Mucosa of descending colon (tissue), 3 donors: ENCODE results near the gene MROH9. TPM values are rescaled to one million over a fixed set of nuclear protein-coding genes. Genes with fewer than 3 reads are reported as not detected.

Experiments used
- ATAC-seq: fragments of 200-7000 bp; cut with Tn5 transposase; one replicate; pipeline ENCODE4 v1.9.1; 2020; ENCODE audit warnings: mild to moderate bottlenecking, moderate library complexity
- DNase-seq, 3 donors: peaks; one replicate each; pipeline ENCODE4 v3.0.0-alpha.2; 2020
- H3K36me3 ChIP-seq: fragments of 200-600 bp; one replicate; pipeline ENCODE4 v1.8.0; 2021; ENCODE audit warnings: low read depth, mild to moderate bottlenecking
- H3K4me1 ChIP-seq: fragments of 200-600 bp; one replicate; pipeline ENCODE4 v1.8.0; 2021; ENCODE audit warnings: low read depth, mild to moderate bottlenecking
- H3K4me3 ChIP-seq: fragments of 200-600 bp; one replicate; pipeline ENCODE4 v1.8.0; 2021; ENCODE audit warnings: mild to moderate bottlenecking
- H3K9me3 ChIP-seq: fragments of 200-600 bp; one replicate; pipeline ENCODE4 v1.8.0; 2021; ENCODE audit warnings: mild to moderate bottlenecking
- CTCF ChIP-seq: fragments of 200-600 bp; IDR thresholded peaks from one replicate; pipeline ENCODE4 v1.8.0; 2022; ENCODE audit warnings: antibody characterized with exemption, mild to moderate bottlenecking
- intact Hi-C, 2 donors: fragments of 100-400 bp; cut with DNase I in 1 of 2; cut with micrococcal nuclease in 1 of 2; formaldehyde crosslinking; loops; one replicate each; pipeline versions ENCODE4 v1.11.0 to v1.11.1; 2022; cut with DNase I, micrococcal nuclease
- total RNA-seq, 3 donors: library from RNA; stranded (reverse); fragmentation: NEBNext Ultra II Directional in 2 of 3; extraction: Animal tissue kit (Norgen Biotek cat#: 25700) in 2 of 3; gene quantifications; one replicate each; pipeline versions ENCODE4 v1.2.1 to v1.2.4, GENCODE V29; 2021 to 2023
- donor health status: DM: no; HTN: no; CAD: no; lungs with moderate emphysema.
- donor health status: DM: no; HTN: no; CAD: no.
- donor health status: DM: no; HTN: yes; CAD: no.

The MROH9 gene
- total RNA-seq, 3 donors from 2014 or later: not detected

- H3K9me3 ChIP-seq: no peaks in the 10 kb centered on the region
- no peak overlapping the region for H3K4me3 ChIP-seq
- intact Hi-C loops: no loop called here
- H3K4me1 ChIP-seq: peaks cover 6% of the 10 kb centered on the region
- no peaks in the 10 kb centered on the region for H3K36me3 ChIP-seq
- DNase-seq: no peak
- TF ChIP-seq CTCF: no peak
- ATAC-seq: no peak
Observed at GRCh38 chr1:171082606-171083005, 147.3 kb downstream of the MROH9 start.

GRCh38 chr1:171083222-171083621, 147.9 kb downstream of the MROH9 start:
- Histone ChIP-seq H3K4me1 (peaks cover 6% of the 10 kb centered on the region), H3K36me3 (no peaks in the 10 kb centered on the region), H3K9me3 (no peaks in the 10 kb centered on the region), H3K4me3 (no peak overlapping the region)
- intact Hi-C loops: no loop called here
- TF ChIP-seq CTCF: no peak
- no peak for ATAC-seq
- no peak for DNase-seq

DNA sequence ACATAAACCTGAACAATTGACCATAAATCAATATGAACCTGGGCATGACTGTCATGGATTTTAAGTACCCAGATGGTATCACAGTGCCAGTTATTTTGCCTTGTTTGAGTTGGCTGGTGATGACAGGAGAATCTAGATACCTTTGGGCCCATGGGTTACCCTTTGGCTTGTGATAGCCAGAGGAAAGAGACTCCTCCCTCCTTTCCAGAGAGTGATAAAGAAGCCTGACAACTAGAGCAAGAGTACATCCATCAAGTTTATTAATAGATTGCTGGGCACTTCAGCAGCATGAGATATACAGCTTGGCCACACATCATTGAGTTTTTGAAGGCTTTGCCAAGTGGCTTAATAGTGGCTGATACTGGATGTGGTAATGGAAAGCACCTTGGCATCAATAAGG, 148.8 kb downstream of the MROH9 start:
- DNase-seq (no peak), ATAC-seq (no peak)
- intact Hi-C loops: no loop called here
- H3K36me3 ChIP-seq: no peaks in the 10 kb centered on the region
- no peak overlapping the region for H3K4me3 ChIP-seq
- no peak for TF ChIP-seq CTCF
- H3K9me3 ChIP-seq: no peaks in the 10 kb centered on the region
- peaks cover 6% of the 10 kb centered on the region for H3K4me1 ChIP-seq

GRCh38 chr1:171084870-171085269, 149.5 kb downstream of the MROH9 start:
- H3K9me3 ChIP-seq: no peaks in the 10 kb centered on the region
- no peak overlapping the region for H3K4me3 ChIP-seq
- DNase-seq: no peak
- peaks cover 6% of the 10 kb centered on the region for H3K4me1 ChIP-seq
- TF ChIP-seq CTCF: no peak
- intact Hi-C loops: no loop called here
- H3K36me3 ChIP-seq: no peaks in the 10 kb centered on the region
- no peak for ATAC-seq

DNA sequence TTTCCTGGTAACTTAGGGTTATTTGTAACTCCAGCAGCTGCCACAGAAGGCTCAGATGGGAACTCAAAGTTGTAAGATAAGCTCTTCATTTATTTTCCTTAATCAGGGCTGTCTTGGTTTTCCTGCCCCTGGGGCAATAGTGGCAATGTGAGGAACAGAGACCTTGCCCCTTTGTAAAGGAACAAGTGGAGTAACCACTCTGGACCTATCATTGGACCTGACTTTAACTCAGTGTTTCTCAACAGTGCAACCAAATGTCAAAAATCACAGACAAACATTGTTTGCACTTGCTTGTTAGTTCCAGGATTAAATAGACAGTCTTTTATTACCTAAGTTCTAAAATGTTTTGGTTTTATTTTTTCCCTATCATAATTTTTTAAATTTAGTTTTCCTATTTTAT, 152.6 kb downstream of the MROH9 start:
- Histone ChIP-seq H3K36me3 (no peaks in the 10 kb centered on the region), H3K4me3 (no peak overlapping the region), H3K4me1 (no peaks in the 10 kb centered on the region), H3K9me3 (no peaks in the 10 kb centered on the region)
- intact Hi-C loops: no loop called here
- DNase-seq (no peak), ATAC-seq (no peak)
- TF ChIP-seq CTCF: no peak

DNA sequence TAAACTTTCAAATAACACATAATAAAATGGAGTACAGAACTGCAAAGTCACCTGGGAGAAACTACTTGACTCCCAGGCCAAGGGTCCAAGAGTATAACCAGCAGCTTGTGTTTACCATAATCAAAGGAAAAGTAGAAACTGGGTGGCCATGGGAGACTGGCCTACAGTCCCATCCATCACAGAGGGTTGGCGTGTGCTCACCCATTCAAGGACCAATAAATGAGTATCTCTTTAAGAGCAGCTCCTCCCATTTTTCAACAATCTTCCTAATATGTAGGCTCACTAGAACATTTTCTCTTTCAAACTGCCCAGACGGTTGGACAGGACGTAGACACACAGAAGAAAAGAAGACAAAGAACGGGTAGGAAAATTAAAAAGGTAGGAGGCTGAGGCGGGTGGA, 155.3 kb downstream of the MROH9 start, which contains the start of gene FMO3:
Gene FMO3 (plus strand): TSS at position 302 of the 400 bp plus-strand sequence. CDS start 1,754 bp downstream, outside the sequence.
- no peaks in the 10 kb centered on the region for H3K36me3 ChIP-seq
- no peaks in the 10 kb centered on the region for H3K9me3 ChIP-seq
- no peak for TF ChIP-seq CTCF
- H3K4me3 ChIP-seq: no peak within 1 kb of the TSS
- DNase-seq (no peak), ATAC-seq (no peak)
- intact Hi-C loops: no loop called here
- no peaks in the 10 kb centered on the region for H3K4me1 ChIP-seq
